OCI-LY3 (cell line): Measurements from ENCODE around the gene JPH3.

ENCODE experiments used
- H2AFZ ChIP-seq: fragments of 200-600, 300-600 bp; shearing (Covaris generic); 2 replicates; pipeline ENCODE4 v1.6.0; 2014; ENCODE audit warnings: antibody characterized with exemption, low read depth, low read length
- H3K27ac ChIP-seq: fragments of 200-600, 300-600 bp; sonication (generic); 2 replicates; pipeline ENCODE4 v1.5.1; 2014; ENCODE audit warnings: mild to moderate bottlenecking, low read length, moderate library complexity, mixed read lengths
- H3K27me3 ChIP-seq: fragments of 200-600, 300-600 bp; sonication (generic); 2 replicates; pipeline ENCODE4 v1.6.1; 2014; ENCODE audit warnings: low read depth, low read length, mixed read lengths
- H3K36me3 ChIP-seq: fragments of 200-600, 300-600 bp; sonication (generic); replicated peaks from 2 replicates; pipeline ENCODE3; 2014; ENCODE audit warnings: low read depth, low read length, mixed read lengths
- H3K4me1 ChIP-seq: fragments of 300-600, 200-600 bp; sonication (generic); 2 replicates; pipeline ENCODE4 v1.6.1; 2014; ENCODE audit warnings: low read length, mixed read lengths
- H3K4me2 ChIP-seq: fragments of 200-600, 300-600 bp; sonication (generic); 2 replicates; pipeline ENCODE4 v1.6.1; 2014; ENCODE audit warnings: low read length, mixed read lengths
- H3K4me3 ChIP-seq: fragments of 300-600, 200-600 bp; sonication (generic); 2 replicates; pipeline ENCODE4 v1.5.1; 2014; ENCODE audit warnings: antibody characterized with exemption, mild to moderate bottlenecking, low read length, moderate library complexity
- H3K79me2 ChIP-seq: fragments of 300-600, 200-600 bp; shearing (Covaris generic); 2 replicates; pipeline ENCODE4 v1.6.1; 2014; ENCODE audit warnings: mild to moderate bottlenecking, low read length, mixed read lengths
- H3K9ac ChIP-seq: fragments of 300-600, 200-600 bp; shearing (Covaris generic); 2 replicates; pipeline ENCODE4 v1.6.0; 2014; ENCODE audit warnings: mild to moderate bottlenecking, low read length, moderate library complexity
- H3K9me3 ChIP-seq: fragments of 200-600, 300-600 bp; shearing (Covaris generic); 2 replicates; pipeline ENCODE4 v1.6.1; 2014; ENCODE audit warnings: low read length, mixed read lengths; ENCODE audit not compliant: insufficient read depth
- H4K20me1 ChIP-seq: fragments of 200-600, 300-600 bp; sonication (generic); 2 replicates; pipeline ENCODE4 v1.6.1; 2016; ENCODE audit warnings: low read length, mixed read lengths; ENCODE audit not compliant: insufficient read depth
- CTCF ChIP-seq: fragments of 200-600, 300-600 bp; sonication (generic); IDR thresholded peaks from 2 replicates; pipeline ENCODE4 v1.5.1; 2014; ENCODE audit warnings: antibody characterized with exemption, low read length, low read depth
- EZH2phosphoT487 ChIP-seq: fragments of 200-600 bp; shearing (Covaris generic); IDR thresholded peaks from 2 replicates; pipeline ENCODE4 v1.6.1; 2018; ENCODE audit warnings: antibody characterized with exemption, mixed run types, low read depth

Gene JPH3

GRCh38 chr16:87620201-87620495 lies 17.8 kb downstream of the JPH3 start:
- no peak overlapping the region for H2AFZ ChIP-seq
- no peak for TF ChIP-seq CTCF
- no peak for TF ChIP-seq EZH2phosphoT487
- no peaks in the 10 kb centered on the region for H3K79me2 ChIP-seq
- H3K36me3 ChIP-seq = no peaks in the 10 kb centered on the region
- H3K9ac ChIP-seq = no peak overlapping the region
- no peaks in the 10 kb centered on the region for H3K9me3 ChIP-seq
- H4K20me1 ChIP-seq = no peaks in the 10 kb centered on the region
- no peak overlapping the region for H3K4me2 ChIP-seq
- no peak overlapping the region for H3K27ac ChIP-seq
- H3K27me3 ChIP-seq = no peaks in the 10 kb centered on the region
- H3K4me3 ChIP-seq = no peak overlapping the region
- no peaks in the 10 kb centered on the region for H3K4me1 ChIP-seq

GRCh38 chr16:87621550-87621829 lies 19.2 kb downstream of the JPH3 start:
- Histone ChIP-seq H3K4me3 (no peak overlapping the region), H3K36me3 (no peaks in the 10 kb centered on the region), H3K79me2 (no peaks in the 10 kb centered on the region), H4K20me1 (no peaks in the 10 kb centered on the region), H2AFZ (no peak overlapping the region), H3K9me3 (no peaks in the 10 kb centered on the region), H3K9ac (no peak overlapping the region), H3K4me2 (no peak overlapping the region), H3K27ac (no peak overlapping the region), H3K4me1 (no peaks in the 10 kb centered on the region), H3K27me3 (no peaks in the 10 kb centered on the region)
- TF ChIP-seq CTCF (no peak), EZH2phosphoT487 (no peak)

DNA sequence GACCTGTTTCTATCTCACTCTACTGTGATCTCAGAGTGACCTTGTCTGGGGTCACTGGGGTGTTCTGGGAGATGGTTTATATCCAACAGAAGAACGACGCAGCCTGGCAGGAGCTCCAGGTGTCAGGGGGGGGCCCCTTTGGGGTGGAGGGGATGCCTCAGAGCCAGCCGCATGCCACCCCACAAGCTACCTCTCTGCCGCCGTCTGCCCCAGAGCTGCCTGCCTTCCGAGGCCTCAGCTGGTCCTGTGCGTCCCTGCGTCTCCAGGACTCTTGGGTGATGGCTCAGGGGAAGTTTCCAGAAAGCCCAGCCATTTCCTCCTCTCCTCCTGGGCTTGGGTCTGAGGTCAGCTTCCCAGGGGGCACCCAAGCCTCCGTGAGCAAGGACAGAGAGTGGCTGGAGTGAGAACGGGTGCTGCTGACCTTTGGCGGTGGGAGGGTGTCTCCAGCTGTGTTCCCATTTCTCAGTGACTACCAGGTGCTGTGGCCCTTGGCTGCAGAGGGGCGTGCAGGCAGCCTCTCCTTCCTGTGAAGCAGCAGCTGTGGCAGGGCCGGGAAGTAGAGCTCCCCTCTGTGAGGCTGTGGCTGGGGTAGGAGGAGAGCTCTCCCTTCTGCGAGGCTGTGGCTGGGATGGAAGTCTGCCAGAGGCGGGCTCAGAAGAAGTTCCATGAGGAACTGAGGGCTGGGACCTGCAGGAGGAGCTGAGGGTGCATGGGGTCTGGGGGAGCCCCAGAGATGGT lies 19.8 kb downstream of the JPH3 start:
- Histone ChIP-seq H3K27ac (no peak overlapping the region), H3K9ac (no peak overlapping the region), H3K36me3 (no peaks in the 10 kb centered on the region), H3K79me2 (no peaks in the 10 kb centered on the region), H3K27me3 (no peaks in the 10 kb centered on the region), H3K4me2 (no peak overlapping the region), H3K4me3 (no peak overlapping the region), H4K20me1 (no peaks in the 10 kb centered on the region), H2AFZ (no peak overlapping the region), H3K9me3 (no peaks in the 10 kb centered on the region), H3K4me1 (no peaks in the 10 kb centered on the region)
- no peak for TF ChIP-seq CTCF
- no peak for TF ChIP-seq EZH2phosphoT487

DNA sequence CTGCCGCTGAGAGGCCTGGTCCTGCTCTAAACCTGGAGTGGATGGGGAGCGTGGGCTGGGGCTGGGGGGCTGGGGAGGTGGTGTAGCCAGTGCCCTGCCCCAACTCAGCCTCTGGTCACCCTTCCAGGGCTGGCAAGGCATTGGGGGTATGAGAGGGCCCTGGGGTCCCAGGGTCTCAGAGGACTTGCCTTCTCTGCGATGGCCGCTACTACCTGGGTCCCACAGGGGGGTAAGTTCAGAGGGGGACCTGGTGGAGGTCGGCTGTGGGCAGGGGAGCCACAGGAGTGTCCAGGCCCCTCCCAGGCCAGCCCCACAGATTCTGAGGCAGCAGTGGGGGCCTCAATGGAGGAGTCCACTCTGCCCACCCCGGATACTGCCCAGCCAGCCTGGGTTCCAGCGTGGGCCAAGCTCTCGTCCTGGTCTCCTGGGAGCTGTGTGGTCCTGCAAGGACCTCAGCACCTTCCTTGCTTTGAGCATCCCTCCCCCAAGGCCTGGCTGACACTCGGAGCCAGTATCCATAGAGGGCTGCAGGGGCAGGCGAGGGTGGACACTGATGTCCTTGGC lies 20.5 kb downstream of the JPH3 start:
- H3K79me2 ChIP-seq = no peaks in the 10 kb centered on the region
- peaks cover 1% of the 10 kb centered on the region; the same call in 1 of the 2 replicates for H3K27me3 ChIP-seq
- no peaks in the 10 kb centered on the region for H3K36me3 ChIP-seq
- no peak overlapping the region for H3K9ac ChIP-seq
- no peak overlapping the region for H2AFZ ChIP-seq
- no peaks in the 10 kb centered on the region for H4K20me1 ChIP-seq
- no peaks in the 10 kb centered on the region for H3K4me1 ChIP-seq
- no peaks in the 10 kb centered on the region for H3K9me3 ChIP-seq
- H3K4me3 ChIP-seq = no peak overlapping the region
- TF ChIP-seq EZH2phosphoT487 (no peak), CTCF (no peak)
- no peak overlapping the region for H3K27ac ChIP-seq
- no peak overlapping the region for H3K4me2 ChIP-seq
